ENCODE measurements around the gene LCE4A. TPM values are rescaled to one million over a fixed set of nuclear protein-coding genes. Genes with fewer than 3 reads are reported as not detected.
"Not testable (repeated sequence)": the region's sequence is repeated elsewhere in the genome, so short reads cannot be mapped to it uniquely, and the experiment has no call there.

LCE4A gene
- total RNA-seq, 2 experiments from 2014 or later, result not detected

- ChIA-PET CTCF (no interaction called here), POLR2A (no interaction called here)
- DNase-seq, result no peak
- Histone ChIP-seq H3K27me3 (ENCODE audit: control insufficient read depth in 1 of 2, insufficient read depth in 2 of 2, low read length in 2 of 2) (peaks cover 6 to 12% of the 10 kb centered on the region in 2 experiments), H3K36me3 (ENCODE audit: insufficient read depth, low read length) (no peaks in the 10 kb centered on the region), H3K9me3 (ENCODE audit: control insufficient read depth in 1 of 2, insufficient read depth in 1 of 2, low read length in 2 of 2) (no peaks in the 10 kb centered on the region), H3K4me1 (ENCODE audit: insufficient read depth, low read length) (no peaks in the 10 kb centered on the region), H3K27ac (ENCODE audit: low read depth in 1 of 2, low read length in 2 of 2) (no peak overlapping the region), H3K4me3 (ENCODE audit: low read length) (no peak overlapping the region)
- intact Hi-C loops (cut with DNase I, micrococcal nuclease), result no loop called here
- Mint-ChIP-seq H3K27ac (no peak overlapping the region), H3K9me3 (no peaks in the 10 kb centered on the region), H3K4me3 (no peak overlapping the region), H3K27me3 (peaks cover 38% of the 10 kb centered on the region), H3K36me3 (ENCODE audit: low read depth) (no peaks in the 10 kb centered on the region), H3K4me1 (ENCODE audit: low read depth) (no peaks in the 10 kb centered on the region)
- no peak for TF ChIP-seq CTCF (IDR thresholded peaks at IDR 0.05)
- no peak for ATAC-seq (ENCODE audit: poor library complexity)
These were observed 40.3 kb upstream of the LCE4A start for GRCh38 chr1:152667648-152668047.

DNA sequence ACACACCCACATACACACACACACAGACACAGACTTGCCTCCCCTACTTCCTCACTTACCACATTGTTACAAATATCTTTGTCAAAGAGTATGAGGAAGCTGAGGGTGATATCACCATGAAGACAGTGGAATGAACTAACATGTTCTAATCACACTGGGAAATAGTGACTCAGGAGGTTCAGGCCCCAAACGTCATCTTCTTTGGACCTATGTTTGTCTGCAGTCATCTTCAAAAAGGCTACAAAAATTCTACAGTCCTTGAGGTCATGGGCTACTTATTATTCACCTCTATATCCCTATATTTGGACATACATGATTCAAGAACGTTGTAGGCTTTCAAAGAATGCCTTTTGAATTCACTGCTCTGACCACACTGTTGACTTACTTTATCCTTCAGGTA is 34.9 kb upstream of the LCE4A start:
- no peak overlapping the region for H3K27ac ChIP-seq (ENCODE audit: low read depth in 1 of 2, low read length in 2 of 2)
- H3K27me3 ChIP-seq (ENCODE audit: control insufficient read depth in 1 of 2, insufficient read depth in 2 of 2, low read length in 2 of 2), result peaks cover 0 to 6% of the 10 kb centered on the region in 2 experiments
- Mint-ChIP-seq H3K9me3 (no peaks in the 10 kb centered on the region), H3K27me3 (peaks cover 32% of the 10 kb centered on the region), H3K4me3 (no peak overlapping the region), H3K4me1 (ENCODE audit: low read depth) (no peaks in the 10 kb centered on the region), H3K36me3 (ENCODE audit: low read depth) (no peaks in the 10 kb centered on the region), H3K27ac (no peak overlapping the region)
- H3K4me1 ChIP-seq (ENCODE audit: insufficient read depth, low read length), result no peaks in the 10 kb centered on the region
- no peaks in the 10 kb centered on the region for H3K9me3 ChIP-seq (ENCODE audit: control insufficient read depth in 1 of 2, insufficient read depth in 1 of 2, low read length in 2 of 2)
- H3K4me3 ChIP-seq (ENCODE audit: low read length), result no peak overlapping the region
- no peaks in the 10 kb centered on the region for H3K36me3 ChIP-seq (ENCODE audit: insufficient read depth, low read length)
- DNase-seq (no peak), ATAC-seq (ENCODE audit: poor library complexity) (no peak)
- TF ChIP-seq CTCF (IDR thresholded peaks at IDR 0.05), result no peak
- ChIA-PET POLR2A (no interaction called here), CTCF (no interaction called here)
- intact Hi-C loops (cut with DNase I, micrococcal nuclease), result no loop called here

DNA sequence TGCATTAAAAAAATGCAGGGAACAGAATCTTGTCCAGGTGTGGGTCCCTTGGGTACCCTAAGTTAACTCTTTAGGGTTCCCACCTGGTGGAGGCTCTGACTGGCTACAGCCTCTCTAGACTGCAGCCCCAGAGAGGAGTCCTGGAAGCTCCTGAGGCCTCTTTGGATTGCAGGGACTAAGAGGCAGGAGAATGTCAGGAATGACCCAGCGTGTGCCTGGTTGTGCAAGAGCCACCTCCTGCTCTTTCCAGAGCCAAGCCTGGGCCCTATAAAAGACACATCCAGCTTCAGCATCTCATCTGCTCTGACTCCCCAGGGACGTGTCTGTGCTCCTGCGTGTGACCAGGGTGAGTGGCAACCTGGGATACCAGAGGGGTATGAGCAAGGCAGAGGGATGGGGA is 33.0 kb upstream of the LCE4A start, which contains the start of gene LCE2C:
TSS of gene LCE2C (plus strand) at position 297 of the 400 bp plus-strand sequence. CDS start 737 bp downstream, outside the sequence.
- ATAC-seq (ENCODE audit: poor library complexity), result not testable (repeated sequence)

DNA sequence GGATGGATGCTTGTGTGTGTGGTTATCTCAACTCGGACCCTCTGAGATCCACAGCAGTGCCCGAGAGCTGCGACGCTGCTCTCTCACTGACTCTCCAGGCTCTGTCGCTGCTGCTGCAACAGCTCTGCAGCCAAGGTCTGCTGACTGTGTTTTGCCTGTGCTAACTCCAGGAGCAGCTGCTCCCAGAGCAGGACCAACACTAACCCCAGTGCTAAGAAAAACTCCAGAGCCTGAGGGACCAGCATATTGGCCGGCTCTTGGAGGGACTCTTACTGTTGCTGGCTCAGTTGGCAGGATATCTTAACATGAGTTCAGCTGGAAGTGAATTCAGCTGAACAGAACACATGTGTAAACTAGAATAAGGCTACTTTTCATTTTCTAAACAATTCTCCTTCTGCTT is 28.5 kb upstream of the LCE4A start:
- no peaks in the 10 kb centered on the region for H3K9me3 Mint-ChIP-seq
- no peak for ATAC-seq (ENCODE audit: poor library complexity)
- Histone ChIP-seq H3K27ac (ENCODE audit: low read depth in 1 of 2, low read length in 2 of 2) (no peak overlapping the region), H3K4me3 (ENCODE audit: low read length) (no peak overlapping the region), H3K4me1 (ENCODE audit: insufficient read depth, low read length) (no peaks in the 10 kb centered on the region), H3K9me3 (ENCODE audit: control insufficient read depth in 1 of 2, insufficient read depth in 1 of 2, low read length in 2 of 2) (no peaks in the 10 kb centered on the region), H3K36me3 (ENCODE audit: insufficient read depth, low read length) (no peaks in the 10 kb centered on the region), H3K27me3 (ENCODE audit: control insufficient read depth in 1 of 2, insufficient read depth in 2 of 2, low read length in 2 of 2) (peaks cover 6 to 21% of the 10 kb centered on the region in 2 experiments)
- H3K4me1 Mint-ChIP-seq (ENCODE audit: low read depth), result no peaks in the 10 kb centered on the region
- H3K4me3 Mint-ChIP-seq, result no peak overlapping the region
- H3K36me3 Mint-ChIP-seq (ENCODE audit: low read depth), result no peaks in the 10 kb centered on the region
- H3K27ac Mint-ChIP-seq, result no peak overlapping the region
- CTCF ChIA-PET, result no interaction called here
- no peak for DNase-seq
- H3K27me3 Mint-ChIP-seq, result peaks cover 55% of the 10 kb centered on the region
- no peak for TF ChIP-seq CTCF (IDR thresholded peaks at IDR 0.05)
- intact Hi-C loops (cut with DNase I, micrococcal nuclease), result no loop called here
- POLR2A ChIA-PET, result no interaction called here

More for the DNA sequence above, 33.0 kb upstream of the LCE4A start, which contains the start of gene LCE2C:
- H3K27me3 ChIP-seq (ENCODE audit: control insufficient read depth in 1 of 2, insufficient read depth in 2 of 2, low read length in 2 of 2), result peaks cover 6 to 14% of the 10 kb centered on the region in 2 experiments
- peaks cover 42% of the 10 kb centered on the region for H3K27me3 Mint-ChIP-seq
- H3K36me3 Mint-ChIP-seq (ENCODE audit: low read depth); H3K27ac Mint-ChIP-seq; H3K4me1 ChIP-seq (ENCODE audit: insufficient read depth, low read length); H3K4me3 Mint-ChIP-seq; H3K4me1 Mint-ChIP-seq (ENCODE audit: low read depth); DNase-seq; H3K36me3 ChIP-seq (ENCODE audit: insufficient read depth, low read length); intact Hi-C loops (cut with DNase I, micrococcal nuclease); H3K9me3 ChIP-seq (ENCODE audit: control insufficient read depth in 1 of 2, insufficient read depth in 1 of 2, low read length in 2 of 2); H3K4me3 ChIP-seq (ENCODE audit: low read length); POLR2A ChIA-PET; H3K9me3 Mint-ChIP-seq; H3K27ac ChIP-seq (ENCODE audit: low read depth in 1 of 2, low read length in 2 of 2); CTCF ChIA-PET: not testable (repeated sequence)

Data from CD4-positive, alpha-beta T cell (primary cell).